Retinal pigment epithelial cell (primary cell): ENCODE results near the gene TRPM2.

Experiments
- DNase-seq: peaks from one replicate; pipeline ENCODE4 v3.0.0-alpha.2; 2010; ENCODE audit warnings: low read depth
- H3K4me3 ChIP-seq: 2 replicates; pipeline ENCODE4 v1.5.1; 2011; ENCODE audit warnings: mild to moderate bottlenecking, low read length, control low read depth, moderate library complexity
- CTCF ChIP-seq: conservative IDR thresholded peaks from 2 replicates; pipeline ENCODE4 v1.5.1; 2011; ENCODE audit warnings: low read depth, low read length, control low read depth, inconsistent platforms

Gene TRPM2

GRCh38 chr21:44460441-44460755 lies 107.0 kb downstream of the TRPM2 start:
- no peak for TF ChIP-seq CTCF
- no peak for DNase-seq
- no peak overlapping the region for H3K4me3 ChIP-seq

- no peak for TF ChIP-seq CTCF
- no peak overlapping the region for H3K4me3 ChIP-seq
- no peak for DNase-seq
Measured at GRCh38 chr21:44461005-44461404, 107.6 kb downstream of the TRPM2 start.

- TF ChIP-seq CTCF: peak; percentile 6
- no peak overlapping the region for H3K4me3 ChIP-seq
- no peak for DNase-seq
Measured at GRCh38 chr21:44461464-44462001, 108.1 kb downstream of the TRPM2 start.

GRCh38 chr21:44462086-44462833 lies 108.8 kb downstream of the TRPM2 start:
- no peak for DNase-seq
- no peak overlapping the region for H3K4me3 ChIP-seq
- no peak for TF ChIP-seq CTCF

- no peak overlapping the region for H3K4me3 ChIP-seq
- no peak for DNase-seq
- TF ChIP-seq CTCF: no peak
Measured at GRCh38 chr21:44462834-44463200, 109.4 kb downstream of the TRPM2 start.

- no peak for DNase-seq
- no peak for TF ChIP-seq CTCF
- H3K4me3 ChIP-seq: no peak overlapping the region
Measured at GRCh38 chr21:44463724-44464123, 110.3 kb downstream of the TRPM2 start.

GRCh38 chr21:44464351-44464750 lies 110.9 kb downstream of the TRPM2 start:
- H3K4me3 ChIP-seq: no peak overlapping the region
- TF ChIP-seq CTCF: no peak
- DNase-seq: no peak
